HG03175 (cell line): Measurements from ENCODE around the gene CCDC92B.

Experiments
- ATAC-seq: cut with Tn5 transposase; IDR thresholded peaks from one replicate; pipeline ENCODE4 v1.9.1; 2021; ENCODE audit warnings: mild to moderate bottlenecking, moderate library complexity; ENCODE audit not compliant: unreplicated experiment

The CCDC92B gene

GRCh38 chr17:2723505-2723996 is 25.9 kb downstream of the CCDC92B start:
- no peak for ATAC-seq

GRCh38 chr17:2722611-2723010 is 26.8 kb downstream of the CCDC92B start:
- no peak for ATAC-seq

- no peak for ATAC-seq
These were observed 27.8 kb downstream of the CCDC92B start for GRCh38 chr17:2721603-2722002.

GRCh38 chr17:2719861-2720260 is 29.6 kb downstream of the CCDC92B start:
- ATAC-seq, result no peak

GRCh38 chr17:2718150-2718938 is 31.1 kb downstream of the CCDC92B start:
- no peak for ATAC-seq

- ATAC-seq, result no peak
These were observed 32.8 kb downstream of the CCDC92B start for GRCh38 chr17:2716649-2717048.

GRCh38 chr17:2713881-2714280 is 35.6 kb downstream of the CCDC92B start:
- no peak for ATAC-seq

- ATAC-seq, result no peak
These were observed 37.0 kb downstream of the CCDC92B start for GRCh38 chr17:2712300-2713043.

- ATAC-seq, result peak; percentile 68
These were observed 37.7 kb downstream of the CCDC92B start, which contains the start of gene CLUH for GRCh38 chr17:2711608-2712299. Gene CLUH (minus strand): TSS chr17:2711764. CDS start chr17:2711661, 103 bp downstream.

GRCh38 chr17:2710803-2711607 is 38.4 kb downstream of the CCDC92B start:
- ATAC-seq, result peak; percentile 11

GRCh38 chr17:2710071-2710802 is 39.2 kb downstream of the CCDC92B start:
- no peak for ATAC-seq

GRCh38 chr17:2709183-2709661 is 40.2 kb downstream of the CCDC92B start:
- peak; percentile 39 for ATAC-seq

GRCh38 chr17:2708585-2709182 is 40.8 kb downstream of the CCDC92B start:
- no peak for ATAC-seq

GRCh38 chr17:2707721-2708584 is 41.5 kb downstream of the CCDC92B start:
- no peak for ATAC-seq

GRCh38 chr17:2706911-2707510 is 42.4 kb downstream of the CCDC92B start:
- no peak for ATAC-seq

GRCh38 chr17:2705888-2706795 is 43.3 kb downstream of the CCDC92B start:
- ATAC-seq, result no peak

- ATAC-seq, result no peak
These were observed 44.2 kb downstream of the CCDC92B start for GRCh38 chr17:2705263-2705662.
